Right ventricle myocardium superior (tissue), 1 donor: ENCODE measurements around the gene LHX4. TPM values are rescaled to one million over a fixed set of nuclear protein-coding genes. Genes with fewer than 3 reads are reported as not detected.
A peak's percentile ranks its signal among the peaks of the same experiment; 100 is the strongest.
"Not testable (repeated sequence)": the region's sequence is repeated elsewhere in the genome, so short reads cannot be mapped to it uniquely, and the experiment has no call there.

Experiments used
- ATAC-seq: fragments of 200-7000 bp; cut with Tn5 transposase; one replicate; pipeline ENCODE4 v1.9.1; 2020; ENCODE audit warnings: mild to moderate bottlenecking; ENCODE audit not compliant: poor library complexity
- DNase-seq: peaks from one replicate; pipeline ENCODE4 v3.0.0-alpha.2; 2020
- intact Hi-C: fragments of 100-400 bp; cut with DNase I; formaldehyde crosslinking; loops from one replicate; pipeline ENCODE4 v1.11.2; 2022
- total RNA-seq: library from RNA; stranded (reverse); fragmentation: NEBNext Ultra II Directional; extraction: Animal tissue kit (Norgen Biotek cat#: 25700); gene quantifications from one replicate; pipeline ENCODE4 v1.2.1, GENCODE V29; 2021
- donor health status: DM: no; HTN: yes; CAD: no; lungs with severe emphysema.

The LHX4 gene
- total RNA-seq, 1 donor from 2014 or later, result not detected

DNA sequence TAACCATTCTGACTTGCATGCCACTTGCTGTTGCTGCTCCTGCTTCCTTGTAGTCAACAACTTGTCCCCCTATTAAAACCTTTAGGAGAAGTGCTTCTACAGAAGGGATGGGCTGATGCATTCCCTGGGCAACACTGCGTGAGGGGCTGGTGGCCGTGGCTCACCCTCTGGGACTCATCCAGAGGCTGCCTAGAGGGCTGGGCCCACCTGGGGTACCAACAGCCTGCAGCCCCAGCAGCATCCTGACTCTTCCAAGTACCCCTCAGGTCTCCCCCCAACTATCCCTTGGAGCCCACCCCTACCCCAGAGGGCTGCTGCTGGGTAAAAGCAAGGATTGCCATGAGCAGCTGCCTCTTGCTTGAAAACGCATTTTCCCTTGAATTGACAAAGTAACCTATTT lies 34.7 kb upstream of the LHX4 start:
- intact Hi-C loops, result no loop called here
- ATAC-seq (no peak), DNase-seq (peak; percentile 24)

- peak; percentile 2 for DNase-seq
- intact Hi-C loops, result no loop called here
- ATAC-seq, result no peak
Measured at GRCh38 chr1:180195916-180196315, 34.1 kb upstream of the LHX4 start.

- DNase-seq, result peak; percentile 34
- ATAC-seq, result no peak
- intact Hi-C loops, result no loop called here
Measured at GRCh38 chr1:180196436-180197003, 33.5 kb upstream of the LHX4 start.

DNA sequence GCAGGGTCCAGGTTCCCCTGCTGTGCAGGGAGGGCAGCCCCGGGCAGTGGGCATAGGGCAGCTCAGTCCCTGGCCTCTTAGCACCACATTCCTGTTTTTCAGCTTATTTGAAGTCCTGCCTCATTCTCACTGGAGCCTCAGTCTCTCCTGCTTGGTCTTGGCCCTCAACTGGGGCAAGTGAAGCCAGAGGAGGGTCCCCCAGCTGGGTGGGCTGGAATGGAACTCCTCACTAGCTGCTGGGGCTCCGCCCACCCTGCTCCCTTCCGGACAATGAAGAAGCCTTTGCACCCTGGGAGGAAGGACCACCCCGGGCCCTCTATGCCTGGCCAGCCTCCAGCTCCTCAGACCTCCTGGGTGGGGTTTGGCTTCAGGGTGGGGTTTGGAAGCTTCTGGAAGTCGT lies 32.8 kb upstream of the LHX4 start:
- intact Hi-C loops, result no loop called here
- ATAC-seq, result no peak
- no peak for DNase-seq

- intact Hi-C loops, result no loop called here
- ATAC-seq, result no peak
- no peak for DNase-seq
Measured at GRCh38 chr1:180198196-180198595, 31.9 kb upstream of the LHX4 start.

GRCh38 chr1:180198611-180199010 lies 31.5 kb upstream of the LHX4 start:
- DNase-seq (no peak), ATAC-seq (no peak)
- intact Hi-C loops, result no loop called here

DNA sequence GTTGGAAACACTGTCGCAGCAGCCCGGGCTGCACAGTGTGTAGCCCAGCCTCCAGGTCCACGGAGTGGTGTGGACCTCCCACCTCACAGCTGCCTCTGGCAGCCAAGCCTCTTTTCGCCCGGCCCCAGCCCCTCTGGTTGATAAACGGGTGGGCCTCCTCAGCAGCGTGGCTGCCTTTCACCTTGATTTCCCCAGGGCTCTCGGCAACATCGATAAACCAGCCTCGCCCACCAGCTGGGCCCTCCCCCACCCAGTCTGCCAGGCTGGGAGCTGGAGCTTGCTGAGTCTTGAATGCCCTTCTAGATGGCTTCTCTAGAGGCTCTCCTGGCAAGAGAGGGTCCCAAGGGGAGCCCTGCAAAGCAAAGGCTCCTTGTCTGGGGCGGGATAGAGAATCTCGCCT lies 31.0 kb upstream of the LHX4 start:
- DNase-seq (no peak), ATAC-seq (no peak)
- intact Hi-C loops, result no loop called here

- DNase-seq, result no peak
- intact Hi-C loops, result no loop called here
- no peak for ATAC-seq
Measured at GRCh38 chr1:180201451-180202200, 28.4 kb upstream of the LHX4 start.

- intact Hi-C loops, DNase-seq, ATAC-seq: not testable (repeated sequence)
Measured at GRCh38 chr1:180202588-180202987, 27.5 kb upstream of the LHX4 start.

GRCh38 chr1:180204231-180204630 lies 25.8 kb upstream of the LHX4 start:
- intact Hi-C loops, result no loop called here
- no peak for ATAC-seq
- DNase-seq, result no peak

GRCh38 chr1:180206581-180206980 lies 23.5 kb upstream of the LHX4 start:
- intact Hi-C loops, result no loop called here
- ATAC-seq, result no peak
- no peak for DNase-seq

DNA sequence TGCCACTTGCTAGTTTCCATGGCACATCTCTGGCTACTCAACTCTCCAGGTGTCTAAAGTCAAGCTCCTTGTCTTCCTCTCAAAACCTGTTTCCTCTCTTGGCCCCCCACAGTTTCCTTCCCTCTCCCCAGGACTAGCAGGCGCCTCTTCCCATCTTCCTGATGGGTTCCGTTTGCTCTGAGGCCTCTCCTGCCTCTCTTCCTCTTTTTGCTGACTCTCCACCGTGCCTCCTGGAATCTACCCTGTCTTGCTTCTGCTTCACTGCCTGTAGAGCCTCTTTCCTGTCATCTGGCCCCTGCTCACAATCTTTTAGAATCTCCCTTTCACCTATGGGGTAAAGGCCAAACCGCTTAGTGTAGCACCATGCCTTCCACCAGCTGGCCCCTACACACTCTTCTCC lies 21.8 kb upstream of the LHX4 start:
- ATAC-seq (no peak), DNase-seq (no peak)
- intact Hi-C loops, result no loop called here

GRCh38 chr1:180210008-180210620 lies 19.9 kb upstream of the LHX4 start:
- DNase-seq (no peak), ATAC-seq (no peak)
- intact Hi-C loops, result no loop called here

DNA sequence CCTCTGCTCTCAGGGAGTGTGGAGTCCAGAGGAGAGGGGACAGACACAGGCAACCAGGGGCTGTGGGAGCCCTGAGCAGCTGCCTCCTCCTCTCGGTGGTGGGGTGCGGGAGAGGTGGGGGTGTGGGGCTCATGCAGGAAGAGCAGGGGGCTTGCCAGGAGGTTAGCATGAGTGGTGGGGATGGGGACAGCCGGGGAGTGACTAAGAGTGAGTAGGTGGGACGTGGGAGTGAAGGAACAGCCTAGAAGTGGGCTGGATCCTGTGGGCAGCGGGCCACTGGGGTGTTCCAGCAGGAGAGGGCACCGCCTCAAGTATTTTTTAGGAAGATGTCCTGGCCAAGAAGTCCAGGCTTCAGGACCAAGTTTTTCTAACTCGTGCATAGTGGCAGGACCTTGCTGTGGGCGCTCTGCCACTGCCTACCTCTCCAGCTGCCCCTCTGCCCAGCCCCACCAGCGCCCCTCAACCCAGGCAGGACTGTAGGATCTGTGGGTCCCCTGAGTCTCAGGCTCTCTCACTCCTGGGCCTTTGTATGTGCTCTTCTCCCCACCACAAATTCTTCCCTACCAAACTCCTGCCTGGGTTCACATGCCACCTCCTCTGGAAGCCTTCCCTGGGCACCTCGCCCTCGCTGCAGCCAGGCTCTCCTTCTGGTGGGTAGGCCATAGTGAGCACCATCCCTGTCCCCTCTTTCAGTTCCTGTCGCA lies 18.8 kb upstream of the LHX4 start:
- ATAC-seq (no peak), DNase-seq (peak; percentile 10)
- intact Hi-C loops, result no loop called here

- intact Hi-C loops, result no loop called here
- DNase-seq (no peak), ATAC-seq (no peak)
Measured at GRCh38 chr1:180211860-180212229, 18.2 kb upstream of the LHX4 start.

- DNase-seq, result no peak
- intact Hi-C loops, result no loop called here
- no peak for ATAC-seq
Measured at GRCh38 chr1:180213401-180214170, 16.5 kb upstream of the LHX4 start.

- intact Hi-C loops, result no loop called here
- ATAC-seq (no peak), DNase-seq (no peak)
Measured at GRCh38 chr1:180215856-180216625, 14.0 kb upstream of the LHX4 start.

GRCh38 chr1:180217006-180217405 lies 13.1 kb upstream of the LHX4 start:
- no peak for DNase-seq
- ATAC-seq, result no peak
- intact Hi-C loops, result no loop called here
